GM12878 (cell line): ENCODE results near the gene AGBL1. TPM values are rescaled to one million over a fixed set of nuclear protein-coding genes. Genes with fewer than 3 reads are reported as not detected.

Experiments
- ATAC-seq: fragments of 200-7000 bp; cut with Tn5 transposase; 3 replicates; pipeline ENCODE4 v1.9.1; 2020; ENCODE audit warnings: mild to moderate bottlenecking, moderate library complexity
- BruUV-seq: library from RNA; stranded (reverse); fragments of 400-500 nt; replicated peaks from 2 replicates; lab custom pipeline; 2021; lab: Mats Ljungman, UMichigan
- CTCF ChIA-PET: fragments of 300-600 bp; sonication (Branson Sonifier 250); formaldehyde crosslinking; extraction: SDS; loops from one replicate; lab custom pipeline; 2021; ENCODE audit warnings: inconsistent platforms; lab: Yijun Ruan, JAX
- POLR2A ChIA-PET: fragments of 350-600 bp; formaldehyde crosslinking; extraction: SDS; loops from one replicate; lab custom pipeline; 2021; ENCODE audit warnings: inconsistent platforms; lab: Charles Lee
- RAD21 ChIA-PET: fragments of 300-600 bp; sonication (Branson Sonifier 250); formaldehyde crosslinking; loops from one replicate; lab custom pipeline; 2023; ENCODE audit warnings: antibody characterized with exemption; ENCODE audit not compliant: unreplicated experiment; lab: Charles Lee
- SMC1A ChIA-PET: fragments of 300-600 bp; sonication (Branson Sonifier 250); formaldehyde crosslinking; loops from one replicate; lab custom pipeline; 2023; ENCODE audit not compliant: unreplicated experiment, uncharacterized antibody; lab: Charles Lee
- DNase-seq: peaks from one replicate; pipeline ENCODE4 v3.0.0-alpha.2; 2011; ENCODE audit warnings: low read depth, low spot score
- FAIRE-seq: peaks from 3 replicates; lab custom pipeline; 2011; peaks lifted over from hg19 to GRCh38; lab: Jason Lieb, UNC
- H2AFZ ChIP-seq: 2 replicates; pipeline ENCODE4 v1.6.0; 2011; ENCODE audit warnings: low read depth, low read length, control low read depth; ENCODE audit not compliant: control insufficient read depth
- H3K27ac ChIP-seq: 2 replicates; pipeline ENCODE4 v1.5.1; 2011; ENCODE audit warnings: control low read depth; ENCODE audit not compliant: control insufficient read depth, insufficient read depth
- H3K27me3 ChIP-seq, 2 experiments: replicated peaks in 1 of 2; 2 replicates each; pipeline versions ENCODE4 v1.6.0 to v1.6.1; 2011; ENCODE audit warnings: low read length in 1 of 2; ENCODE audit not compliant: control insufficient read depth in 2 of 2, insufficient read depth in 2 of 2
- H3K36me3 ChIP-seq, 2 experiments: 2 replicates each; pipeline ENCODE4 v1.5.1; 2011; ENCODE audit warnings: low read length in 1 of 2; ENCODE audit not compliant: control insufficient read depth in 2 of 2, insufficient read depth in 2 of 2
- H3K4me1 ChIP-seq: 2 replicates; pipeline ENCODE4 v1.6.1; 2011; ENCODE audit warnings: mild to moderate bottlenecking, low read length, moderate library complexity, mixed read lengths; ENCODE audit not compliant: control insufficient read depth, insufficient read depth
- H3K4me2 ChIP-seq: 2 replicates; pipeline ENCODE4 v1.6.0; 2011; ENCODE audit warnings: control low read depth; ENCODE audit not compliant: control insufficient read depth, insufficient read depth
- H3K4me3 ChIP-seq: fragments of 200-600 bp; sonication (generic); 2 replicates; pipeline ENCODE4 v1.5.1; 2016
- H3K79me2 ChIP-seq: 2 replicates; pipeline ENCODE4 v1.6.0; 2011; ENCODE audit warnings: low read length; ENCODE audit not compliant: control insufficient read depth, insufficient read depth
- H3K9ac ChIP-seq: 2 replicates; pipeline ENCODE4 v1.8.0; 2011; ENCODE audit warnings: low read length, control low read depth, mixed read lengths; ENCODE audit not compliant: control insufficient read depth, insufficient read depth
- H3K9me3 ChIP-seq: replicated peaks from 3 replicates; pipeline ENCODE4 v1.5.1; 2011; ENCODE audit warnings: mild to moderate bottlenecking, low read length; ENCODE audit not compliant: control insufficient read depth, insufficient read depth
- H4K20me1 ChIP-seq: 2 replicates; pipeline ENCODE4 v1.6.0; 2011; ENCODE audit not compliant: control insufficient read depth, insufficient read depth
- BCL3 ChIP-seq: IDR thresholded peaks from 2 replicates; pipeline ENCODE4 v1.6.1; 2011; ENCODE audit warnings: borderline replicate concordance, low read depth, mild to moderate bottlenecking, moderate library complexity, low read length; ENCODE audit not compliant: insufficient read depth, poor library complexity, severe bottlenecking
- BMI1 ChIP-seq: fragments of 450-650 bp; IDR thresholded peaks from 2 replicates; pipeline ENCODE4 v1.6.1; 2016; ENCODE audit warnings: mild to moderate bottlenecking, moderate library complexity, borderline replicate concordance
- CEBPB ChIP-seq, 2 experiments: fragments of 150-350 bp in 1 of 2; IDR thresholded peaks; 2 replicates each; pipeline ENCODE4 v1.6.1; 2012 to 2014; ENCODE audit warnings: low read depth in 2 of 2, low read length in 2 of 2, borderline replicate concordance in 1 of 2, inconsistent platforms in 1 of 2
- CHD1 ChIP-seq: IDR thresholded peaks from 2 replicates; pipeline ENCODE4 v1.6.1; 2012; ENCODE audit warnings: low read depth, low read length, improper control_type of control experiment
- EP300 ChIP-seq, 2 experiments: fragments of 150-350 bp in 1 of 2; IDR thresholded peaks; 2 replicates each; pipeline ENCODE4 v1.6.1; 2011 to 2012; ENCODE audit warnings: low read depth in 2 of 2, low read length in 2 of 2, borderline replicate concordance in 1 of 2, improper control_type of control experiment in 1 of 2, inconsistent platforms in 1 of 2; ENCODE audit not compliant: control insufficient read depth in 1 of 2
- IKZF1 ChIP-seq: fragments of 450-650 bp; conservative IDR thresholded peaks from 2 replicates; pipeline ENCODE4 v1.6.1; 2017; ENCODE audit warnings: antibody characterized with exemption, mild to moderate bottlenecking
- MAX ChIP-seq: IDR thresholded peaks from 2 replicates; pipeline ENCODE4 v1.6.1; 2012; ENCODE audit warnings: low read depth, low read length, improper control_type of control experiment
- NFYB ChIP-seq: IDR thresholded peaks from 2 replicates; pipeline ENCODE4 v1.6.1; 2011; ENCODE audit warnings: low read depth, mild to moderate bottlenecking, low read length, improper control_type of control experiment, moderate library complexity; ENCODE audit not compliant: insufficient read depth
- PKNOX1 ChIP-seq: fragments of 450-650 bp; IDR thresholded peaks from 2 replicates; pipeline ENCODE4 v1.6.1; 2016; ENCODE audit warnings: mild to moderate bottlenecking
- POLR2AphosphoS5 ChIP-seq: IDR thresholded peaks from 2 replicates; pipeline ENCODE4 v1.6.1; 2011; ENCODE audit warnings: mild to moderate bottlenecking, low read length, inconsistent platforms
- STAT1 ChIP-seq: fragments of 450-650 bp; conservative IDR thresholded peaks from 2 replicates; pipeline ENCODE4 v1.6.1; 2014; ENCODE audit warnings: antibody characterized with exemption, mild to moderate bottlenecking
- WGBS: methylation state at CpG from one replicate; pipeline ENCODE4 v1.1.6; 2016; ENCODE audit warnings: low lambda C conversion rate; ENCODE audit not compliant: insufficient replicate concordance, insufficient coverage; ENCODE audit errors: missing lambda C conversion rate; 5-methylcytosine and 5-hydroxymethylcytosine counted together
- in situ Hi-C: fragments of 300-500 bp; cut with MboI; formaldehyde crosslinking; loops from 9 replicates; pipeline ENCODE4 v1.14.3; 2018; ENCODE audit warnings: mixed read lengths
- intact Hi-C: fragments of 100-400 bp; cut with micrococcal nuclease; formaldehyde crosslinking; loops from one replicate; pipeline ENCODE4 v1.14.2; 2022; ENCODE audit not compliant: unreplicated experiment
- polyA plus RNA-seq, 11 experiments: library from polyadenylated mRNA; depleted of rRNA in 4 of 11; unstranded in 6 of 11; stranded (reverse) in 5 of 11; fragments of >200 nt; fragmentation: Nextera tagmentation in 4 of 11; fragmentation: Illumina TruSeq in 1 of 11; extraction: Ambion mirVana in 4 of 11; extraction: Trizol in 1 of 11; gene quantifications; 1 replicate in 1 of 11; 2 replicates in 10 of 11; pipeline versions ENCODE4 v1.2.1 to v1.2.3, GENCODE V29; 2011 to 2016; ENCODE audit warnings: inconsistent platforms in 2 of 11, missing spikeins in 2 of 11, low read depth in 1 of 11
- total RNA-seq, 4 experiments: library from RNA; depleted of rRNA in 3 of 4; stranded (reverse); fragments of >200 nt in 3 of 4; fragmentation: Illumina TruSeq in 1 of 4; extraction: Trizol in 1 of 4; gene quantifications; 2 replicates each; pipeline versions ENCODE4 v1.2.1 to v1.2.3, GENCODE V29; 2013 to 2021

Gene AGBL1
- total and polyA plus RNA-seq, 10 of the 15 experiments (the other 5 are each of a cell fraction or from before 2014, with no cell fraction given): not detected

- TF ChIP-seq STAT1 (no peak), PKNOX1 (no peak), NFYB (no peak), EP300 (IDR thresholded peaks at IDR 0.05; ENCODE audit: borderline replicate concordance in 1 of 2, control insufficient read depth in 1 of 2, low read depth in 2 of 2, low read length in 2 of 2) (no peak), MAX (no peak)
These were observed 303.9 kb downstream of the AGBL1 start (continued) for GRCh38 chr15:86383611-86384010.

GRCh38 chr15:86384186-86384585 is 304.5 kb downstream of the AGBL1 start:
- BruUV-seq: no TSS peak
- CTCF ChIA-PET: interaction anchor here (1.1 kb wide), 1 partner anchor 33 kb away, joined by 3 read pairs; no protein-coding TSS in a partner anchor

More at GRCh38 chr15:86384186-86384585, 304.5 kb downstream of the AGBL1 start:
- H3K4me3 ChIP-seq: no peak overlapping the region
- no peaks in the 10 kb centered on the region for H3K36me3 ChIP-seq
- no peak overlapping the region for H2AFZ ChIP-seq
- H3K9ac ChIP-seq: no peak overlapping the region
- TF ChIP-seq IKZF1 (no peak), BMI1 (no peak), POLR2AphosphoS5 (no peak), BCL3 (no peak), CHD1 (no peak), CEBPB (IDR thresholded peaks at IDR 0.05; ENCODE audit: borderline replicate concordance in 1 of 2, low read depth in 2 of 2, low read length in 2 of 2) (no peak)
- TF ChIP-seq, all 136 proteins: peak for 0
- POLR2A ChIA-PET: no interaction called here
- Histone ChIP-seq H3K27ac (no peak overlapping the region), H3K27me3 (no peaks in the 10 kb centered on the region), H3K4me1 (no peaks in the 10 kb centered on the region), H4K20me1 (no peaks in the 10 kb centered on the region), H3K9me3 (no peaks in the 10 kb centered on the region), H3K79me2 (no peaks in the 10 kb centered on the region), H3K4me2 (no peak overlapping the region)
- SMC1A ChIA-PET: no interaction called here
- in situ Hi-C loops: loop anchor here (25.0 kb wide), 1 partner anchor 103 kb away; no protein-coding TSS in a partner anchor
- RAD21 ChIA-PET: no interaction called here
- WGBS: 12% methylated on average over 6 of the region's 6 CpGs
- no peak for DNase-seq
- intact Hi-C loops: no loop called here
- FAIRE-seq: no peak
- ATAC-seq: no peak
